ENCODE measurements around the gene E2F2. TPM values are rescaled to one million over a fixed set of nuclear protein-coding genes. Genes with fewer than 3 reads are reported as not detected.

Gene E2F2
- total and polyA plus RNA-seq, 9 donors: 3.5 to 6.2 (median 5.0) TPM

- H3K4me1 ChIP-seq (ENCODE audit: control insufficient read depth, insufficient read depth, low read length): peaks cover 51% of the 10 kb centered on the region
- no peak for DNase-seq
- no peaks in the 10 kb centered on the region for H3K9me3 ChIP-seq (replicated peaks; ENCODE audit: control insufficient read depth, low read depth, low read length)
- WGBS (ENCODE audit: insufficient coverage): no CpG with 5 or more reads among the region's 5 CpGs
- peak overlapping the region; percentile 29 for H3K4me3 ChIP-seq (ENCODE audit: low read length)
- H3K27me3 ChIP-seq (ENCODE audit: control insufficient read depth, insufficient read depth, low read length): no peaks in the 10 kb centered on the region
- no peak overlapping the region for H3K27ac ChIP-seq (ENCODE audit: low read length)
- H3K36me3 ChIP-seq (ENCODE audit: control insufficient read depth, insufficient read depth, low read length): peaks cover 3% of the 10 kb centered on the region
These were observed 595 bp upstream of the E2F2 start for GRCh38 chr1:23531562-23532094.

GRCh38 chr1:23530087-23530746 is 816 bp downstream of the E2F2 start:
- DNase-seq: no peak
- 1% methylated on average over 15 of the region's 22 CpGs for WGBS (ENCODE audit: insufficient coverage)
- no peaks in the 10 kb centered on the region for H3K27me3 ChIP-seq (ENCODE audit: control insufficient read depth, insufficient read depth, low read length)
- H3K36me3 ChIP-seq (ENCODE audit: control insufficient read depth, insufficient read depth, low read length): peaks cover 3% of the 10 kb centered on the region
- peak overlapping the region; percentile 55 for H3K4me3 ChIP-seq (ENCODE audit: low read length)
- H3K27ac ChIP-seq (ENCODE audit: low read length): peak overlapping the region; percentile 95
- H3K9me3 ChIP-seq (replicated peaks; ENCODE audit: control insufficient read depth, low read depth, low read length): no peaks in the 10 kb centered on the region
- peaks cover 66% of the 10 kb centered on the region for H3K4me1 ChIP-seq (ENCODE audit: control insufficient read depth, insufficient read depth, low read length)

- Histone ChIP-seq H3K9me3 (replicated peaks; ENCODE audit: control insufficient read depth, low read depth, low read length) (no peaks in the 10 kb centered on the region), H3K4me3 (ENCODE audit: low read length) (peak overlapping the region; percentile 55), H3K27ac (ENCODE audit: low read length) (peak overlapping the region; percentile 95), H3K27me3 (ENCODE audit: control insufficient read depth, insufficient read depth, low read length) (no peaks in the 10 kb centered on the region), H3K36me3 (ENCODE audit: control insufficient read depth, insufficient read depth, low read length) (peaks cover 3% of the 10 kb centered on the region), H3K4me1 (ENCODE audit: control insufficient read depth, insufficient read depth, low read length) (peaks cover 74% of the 10 kb centered on the region)
- WGBS (ENCODE audit: insufficient coverage): 57% methylated on average over 4 of the region's 8 CpGs
- no peak for DNase-seq
These were observed 1.6 kb downstream of the E2F2 start for GRCh38 chr1:23529146-23530086.

- WGBS (ENCODE audit: insufficient coverage): 18% methylated on average over 9 of the region's 9 CpGs
- Histone ChIP-seq H3K36me3 (ENCODE audit: control insufficient read depth, insufficient read depth, low read length) (peaks cover 3% of the 10 kb centered on the region), H3K27me3 (ENCODE audit: control insufficient read depth, insufficient read depth, low read length) (no peaks in the 10 kb centered on the region), H3K27ac (ENCODE audit: low read length) (peak overlapping the region; percentile 95), H3K4me1 (ENCODE audit: control insufficient read depth, insufficient read depth, low read length) (peaks cover 77% of the 10 kb centered on the region), H3K4me3 (ENCODE audit: low read length) (no peak overlapping the region), H3K9me3 (replicated peaks; ENCODE audit: control insufficient read depth, low read depth, low read length) (no peaks in the 10 kb centered on the region)
- peak; percentile 92 for DNase-seq
These were observed 2.6 kb downstream of the E2F2 start for GRCh38 chr1:23528250-23528978.

DNA sequence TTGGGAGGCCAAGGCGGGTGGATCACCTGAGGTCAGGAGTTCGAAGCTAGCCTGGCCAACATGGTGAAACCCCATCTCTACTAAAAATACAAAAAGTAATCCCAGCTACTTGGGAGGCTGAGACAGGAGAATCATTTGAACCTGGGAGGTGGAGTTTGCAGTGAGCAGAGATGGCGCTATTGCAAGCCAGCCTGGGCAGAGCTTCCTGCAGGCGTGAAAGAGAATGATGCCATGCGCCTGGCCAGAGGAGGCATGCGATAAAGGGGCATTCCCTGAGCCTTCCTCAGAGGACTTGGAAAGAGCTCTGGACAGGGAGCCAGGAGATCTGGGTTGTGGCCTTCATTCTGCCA is 3.2 kb downstream of the E2F2 start:
- H3K27me3 ChIP-seq (ENCODE audit: control insufficient read depth, insufficient read depth, low read length): no peaks in the 10 kb centered on the region
- DNase-seq: no peak
- peaks cover 3% of the 10 kb centered on the region for H3K36me3 ChIP-seq (ENCODE audit: control insufficient read depth, insufficient read depth, low read length)
- 75% methylated on average over 4 of the region's 6 CpGs for WGBS (ENCODE audit: insufficient coverage)
- H3K4me3 ChIP-seq (ENCODE audit: low read length): no peak overlapping the region
- H3K27ac ChIP-seq (ENCODE audit: low read length): peak overlapping the region; percentile 95
- no peaks in the 10 kb centered on the region for H3K9me3 ChIP-seq (replicated peaks; ENCODE audit: control insufficient read depth, low read depth, low read length)
- H3K4me1 ChIP-seq (ENCODE audit: control insufficient read depth, insufficient read depth, low read length): peaks cover 77% of the 10 kb centered on the region

DNA sequence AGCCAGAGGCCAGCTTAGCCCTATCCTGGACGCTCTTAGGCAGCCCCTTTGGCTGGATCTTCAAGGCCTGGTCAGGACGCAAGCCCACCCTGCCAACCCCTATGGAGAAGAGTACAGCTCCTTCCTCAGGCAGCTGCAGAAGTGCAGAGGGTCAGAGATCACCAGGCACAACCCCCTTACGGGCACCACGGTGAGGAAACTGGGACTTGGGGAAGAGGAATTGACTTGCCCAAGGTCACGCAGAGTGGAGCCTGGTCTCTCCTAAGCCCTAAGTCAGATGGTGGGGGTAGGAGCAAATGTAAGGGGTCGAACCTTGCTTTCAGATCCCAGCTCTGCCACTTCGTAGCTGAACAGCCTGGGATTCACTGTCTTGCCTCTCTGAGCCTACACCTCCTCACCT is 3.7 kb downstream of the E2F2 start:
- WGBS (ENCODE audit: insufficient coverage): 90% methylated on average over 5 of the region's 7 CpGs
- no peaks in the 10 kb centered on the region for H3K9me3 ChIP-seq (replicated peaks; ENCODE audit: control insufficient read depth, low read depth, low read length)
- peaks cover 3% of the 10 kb centered on the region for H3K36me3 ChIP-seq (ENCODE audit: control insufficient read depth, insufficient read depth, low read length)
- H3K4me3 ChIP-seq (ENCODE audit: low read length): no peak overlapping the region
- DNase-seq: no peak
- H3K27ac ChIP-seq (ENCODE audit: low read length): peak overlapping the region; percentile 95
- no peaks in the 10 kb centered on the region for H3K27me3 ChIP-seq (ENCODE audit: control insufficient read depth, insufficient read depth, low read length)
- H3K4me1 ChIP-seq (ENCODE audit: control insufficient read depth, insufficient read depth, low read length): peaks cover 77% of the 10 kb centered on the region

DNA sequence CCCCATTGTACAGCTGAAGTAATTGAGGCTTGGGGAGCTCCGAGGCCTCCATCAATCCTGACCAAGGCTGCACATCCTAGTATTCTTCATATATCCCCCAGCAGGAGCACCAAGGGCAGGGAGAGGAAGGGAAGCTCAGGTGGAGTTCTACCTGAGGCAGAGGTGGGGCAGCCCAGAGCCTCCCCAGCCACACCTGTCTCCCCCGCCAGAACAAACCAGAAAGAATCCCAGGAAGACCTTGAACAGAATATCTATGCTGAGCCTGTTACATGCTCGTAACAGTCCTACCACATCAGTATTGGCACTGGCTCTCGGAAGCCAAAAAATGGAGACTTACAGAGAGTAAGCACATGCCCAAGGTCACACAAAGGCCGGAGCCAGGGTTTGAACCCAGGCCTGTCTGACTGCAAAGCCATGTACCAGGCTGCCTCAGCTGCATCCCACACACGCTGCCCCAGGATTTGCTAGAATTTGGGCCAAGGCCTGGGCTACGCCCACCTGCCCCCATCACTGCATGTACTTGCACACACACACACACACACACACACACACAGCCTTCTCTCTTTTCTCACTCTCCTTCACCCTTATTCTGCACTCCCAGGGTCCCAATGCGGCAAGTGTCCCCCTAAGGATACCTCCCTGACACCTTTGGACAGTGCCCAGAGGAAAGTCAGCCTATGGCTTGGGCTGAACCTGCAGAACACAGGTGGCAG is 4.5 kb downstream of the E2F2 start:
- Histone ChIP-seq H3K36me3 (ENCODE audit: control insufficient read depth, insufficient read depth, low read length) (peaks cover 5% of the 10 kb centered on the region), H3K4me1 (ENCODE audit: control insufficient read depth, insufficient read depth, low read length) (peaks cover 73% of the 10 kb centered on the region), H3K27ac (ENCODE audit: low read length) (peak overlapping the region; percentile 77), H3K4me3 (ENCODE audit: low read length) (no peak overlapping the region), H3K27me3 (ENCODE audit: control insufficient read depth, insufficient read depth, low read length) (no peaks in the 10 kb centered on the region), H3K9me3 (replicated peaks; ENCODE audit: control insufficient read depth, low read depth, low read length) (no peaks in the 10 kb centered on the region)
- WGBS (ENCODE audit: insufficient coverage): 79% methylated on average over 5 of the region's 8 CpGs
- DNase-seq: no peak

DNA sequence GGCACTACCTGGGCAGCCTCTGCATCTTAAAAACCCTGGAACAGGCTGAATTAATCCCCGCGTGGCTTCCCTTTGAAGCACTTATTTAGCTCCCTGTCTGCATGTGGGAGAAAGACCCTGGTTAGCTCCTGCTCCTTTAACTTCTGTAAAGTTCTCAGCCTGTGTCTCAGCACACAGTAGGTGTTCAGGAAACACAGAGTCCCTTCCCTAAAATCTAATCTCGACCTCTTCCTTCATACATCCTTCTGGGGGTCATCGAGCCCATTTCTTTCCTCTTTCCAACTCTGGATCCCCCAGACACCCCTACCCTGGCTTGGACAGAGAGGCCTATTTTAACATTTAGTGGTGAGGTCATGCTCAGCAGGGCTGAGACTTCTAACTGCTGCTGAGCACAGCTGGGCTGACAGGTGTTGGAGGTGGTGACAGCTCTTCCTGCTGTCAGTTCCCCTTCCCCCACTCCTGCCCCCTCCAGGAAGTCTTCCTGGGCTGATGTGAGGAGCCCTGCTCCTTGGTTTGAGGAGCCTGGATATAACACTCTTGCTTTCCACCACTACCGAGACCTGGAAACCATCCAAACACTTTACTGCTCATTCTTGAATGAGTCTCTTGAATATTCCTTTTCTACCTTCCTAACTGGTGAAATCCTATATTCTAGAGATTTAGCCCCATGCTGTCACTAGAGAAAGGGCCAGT is 5.3 kb downstream of the E2F2 start:
- Histone ChIP-seq H3K9me3 (replicated peaks; ENCODE audit: control insufficient read depth, low read depth, low read length) (no peaks in the 10 kb centered on the region), H3K4me1 (ENCODE audit: control insufficient read depth, insufficient read depth, low read length) (peaks cover 66% of the 10 kb centered on the region), H3K27me3 (ENCODE audit: control insufficient read depth, insufficient read depth, low read length) (no peaks in the 10 kb centered on the region), H3K27ac (ENCODE audit: low read length) (peak overlapping the region; percentile 77), H3K4me3 (ENCODE audit: low read length) (no peak overlapping the region), H3K36me3 (ENCODE audit: control insufficient read depth, insufficient read depth, low read length) (peaks cover 13% of the 10 kb centered on the region)
- DNase-seq: peak; percentile 44
- 49% methylated on average over 4 of the region's 5 CpGs for WGBS (ENCODE audit: insufficient coverage)

DNA sequence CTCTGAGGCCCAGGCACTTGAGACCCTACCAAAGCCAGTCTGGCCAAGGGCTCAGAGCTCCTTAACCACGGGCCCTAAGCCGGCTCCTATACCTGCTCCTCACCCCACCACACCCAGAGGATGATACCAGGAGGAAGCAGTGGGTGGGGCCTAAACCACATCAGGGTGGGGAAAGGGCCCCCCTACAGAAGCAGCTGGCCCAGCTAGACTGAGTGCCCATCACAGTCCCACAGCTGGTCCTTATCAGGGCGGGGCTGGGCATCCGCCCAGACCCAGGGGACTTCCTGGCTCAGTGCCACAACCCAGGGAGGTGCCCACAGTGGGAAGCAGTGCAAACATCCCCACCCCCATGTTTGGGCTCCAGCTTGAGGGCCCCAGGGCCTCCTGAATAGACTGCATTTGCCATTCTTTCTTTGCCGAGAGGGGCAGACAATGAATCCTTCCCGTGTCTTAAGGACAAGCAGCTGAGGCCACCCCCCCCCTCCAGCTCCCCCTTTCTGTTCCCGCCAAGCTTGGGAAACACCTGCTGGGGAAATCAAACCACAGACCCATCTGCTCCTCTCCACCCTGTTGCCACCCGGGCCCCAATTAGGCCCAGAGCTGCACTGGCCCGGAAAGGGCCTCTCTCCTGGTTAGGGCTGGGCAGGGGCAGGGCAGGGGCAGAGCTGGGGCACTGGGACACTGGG is 6.2 kb downstream of the E2F2 start:
- Histone ChIP-seq H3K4me1 (ENCODE audit: control insufficient read depth, insufficient read depth, low read length) (peaks cover 58% of the 10 kb centered on the region), H3K9me3 (replicated peaks; ENCODE audit: control insufficient read depth, low read depth, low read length) (no peaks in the 10 kb centered on the region), H3K4me3 (ENCODE audit: low read length) (no peak overlapping the region), H3K27ac (ENCODE audit: low read length) (peak overlapping the region; percentile 77), H3K36me3 (ENCODE audit: control insufficient read depth, insufficient read depth, low read length) (peaks cover 14% of the 10 kb centered on the region), H3K27me3 (ENCODE audit: control insufficient read depth, insufficient read depth, low read length) (no peaks in the 10 kb centered on the region)
- 41% methylated on average over 5 of the region's 9 CpGs for WGBS (ENCODE audit: insufficient coverage)
- peak; percentile 77 for DNase-seq

Measured in muscle of leg (tissue), 11 donors.